K562 (cell line): Measurements from ENCODE around the gene UBE2D3. TPM values are rescaled to one million over a fixed set of nuclear protein-coding genes. Genes with fewer than 3 reads are reported as not detected.

Source experiments
- BACH1 ChIP-seq: fragments of 200-800 bp; sonication (Bioruptor generic); IDR thresholded peaks from 2 replicates; pipeline ENCODE4 v1.6.1; 2016; ENCODE audit warnings: missing genetic modification characterization, missing compliant biosample characterization
- E2F3 ChIP-seq: fragments of 250-450 bp; sonication (Bioruptor Pico); IDR thresholded peaks from 2 replicates; pipeline ENCODE4 v1.4.0; 2020; ENCODE audit warnings: mild to moderate bottlenecking
- ELF4 ChIP-seq: fragments of 450-650 bp; formaldehyde crosslinking; IDR thresholded peaks from 2 replicates; pipeline ENCODE4 v1.4.0; 2022; ENCODE audit warnings: missing genetic modification characterization
- ETS1 ChIP-seq: conservative IDR thresholded peaks from 2 replicates; pipeline ENCODE4 v1.6.1; 2011; ENCODE audit warnings: low read depth, mild to moderate bottlenecking, low read length; ENCODE audit not compliant: control insufficient read depth
- FOXP4 ChIP-seq: sonication (generic); formaldehyde crosslinking; IDR thresholded peaks from 2 replicates; pipeline ENCODE4 v1.8.0; 2022; ENCODE audit warnings: mild to moderate bottlenecking, missing genetic modification reagents, borderline replicate concordance
- RBM15 ChIP-seq: fragments of 200-400 bp; formaldehyde crosslinking; IDR thresholded peaks from 2 replicates; pipeline ENCODE4 v1.6.1; 2018; ENCODE audit warnings: mild to moderate bottlenecking, low read length, moderate library complexity; ENCODE audit not compliant: insufficient read depth
- SETDB1 ChIP-seq: IDR thresholded peaks from one replicate; pipeline ENCODE4 v1.6.1; 2012; ENCODE audit warnings: low read length, control low read depth, inconsistent platforms
- TFAP4 ChIP-seq: sonication (generic); formaldehyde crosslinking; IDR thresholded peaks from 2 replicates; pipeline ENCODE4 v1.8.0; 2022; ENCODE audit warnings: missing genetic modification reagents, mild to moderate bottlenecking, moderate library complexity, borderline replicate concordance
- YY1 ChIP-seq, 3 experiments: IDR thresholded peaks; 2 replicates each; pipeline ENCODE4 v1.6.1; 2011; ENCODE audit warnings: low read length in 2 of 3, mild to moderate bottlenecking in 2 of 3, moderate library complexity in 2 of 3, borderline replicate concordance in 1 of 3, control low read depth in 1 of 3, low read depth in 1 of 3; ENCODE audit not compliant: insufficient read depth in 3 of 3, insufficient replicate concordance in 2 of 3, control insufficient read depth in 1 of 3, insufficient read length in 1 of 3; ENCODE audit errors: extremely low read depth in 1 of 3
- ZBTB26 ChIP-seq: fragments of 450-650 bp; formaldehyde crosslinking; IDR thresholded peaks from 2 replicates; pipeline ENCODE4 v1.4.0; 2022; ENCODE audit warnings: missing genetic modification characterization
- ZBTB33 ChIP-seq: sonication (generic); formaldehyde crosslinking; IDR thresholded peaks from 2 replicates; pipeline ENCODE4 v1.8.1; 2023; ENCODE audit warnings: mild to moderate bottlenecking, missing genetic modification reagents
- ZC3H8 ChIP-seq: fragments of 450-650 bp; IDR thresholded peaks from 2 replicates; pipeline ENCODE4 v1.6.1; 2017
- ZNF217 ChIP-seq: sonication (generic); formaldehyde crosslinking; IDR thresholded peaks from 2 replicates; pipeline ENCODE4 v1.8.0; 2022; ENCODE audit warnings: mild to moderate bottlenecking, missing genetic modification reagents
- polyA plus RNA-seq, 8 experiments: library from polyadenylated mRNA; depleted of rRNA in 4 of 8; stranded (reverse) in 5 of 8; unstranded in 3 of 8; fragments of >200 nt; fragmentation: Nextera tagmentation in 2 of 8; fragmentation: Illumina TruSeq in 1 of 8; extraction: Ambion mirVana in 2 of 8; extraction: Trizol in 1 of 8; gene quantifications; 2 replicates each; pipeline versions ENCODE4 v1.2.1 to v1.2.3, GENCODE V29; 2011 to 2014; ENCODE audit warnings: inconsistent platforms in 1 of 8, missing spikeins in 1 of 8
- total RNA-seq, 7 experiments: library from RNA; depleted of rRNA in 6 of 7; stranded (reverse); fragments of >200 nt in 6 of 7; fragmentation: Illumina TruSeq in 2 of 7; extraction: Trizol in 2 of 7; gene quantifications; 2 replicates each; pipeline versions ENCODE4 v1.2.1 to v1.2.3, GENCODE V29; 2011 to 2021; ENCODE audit warnings: low replicate concordance in 1 of 7
- TF ChIP-seq, protein P1 (sequence below): IDR thresholded peaks from 2 replicates; pipeline ENCODE4 v1.6.1; 2011; ENCODE audit warnings: borderline replicate concordance, low read depth, mild to moderate bottlenecking, moderate library complexity, low read length; ENCODE audit not compliant: insufficient read depth, poor library complexity, severe bottlenecking

UBE2D3 gene
- total and polyA plus RNA-seq, 9 of the 15 experiments (the other 6 are each of a cell fraction or from before 2014, with no cell fraction given), result 191 to 618 (median 292) TPM

- no peak; the same call in 1 of the 2 replicates for TF ChIP-seq ZBTB33 (CRISPR knock-in tag)
- peak; percentile 53; the same call in 1 of the 2 replicates for TF ChIP-seq E2F3
- TF ChIP-seq ZNF217, result no peak
- TF ChIP-seq ELF4 (CRISPR knock-in tag), result no peak
- no peak for TF ChIP-seq SETDB1
- TF ChIP-seq FOXP4, result peak; percentile 67; the same call in 1 of the 2 replicates
- TF ChIP-seq, protein P1, sequence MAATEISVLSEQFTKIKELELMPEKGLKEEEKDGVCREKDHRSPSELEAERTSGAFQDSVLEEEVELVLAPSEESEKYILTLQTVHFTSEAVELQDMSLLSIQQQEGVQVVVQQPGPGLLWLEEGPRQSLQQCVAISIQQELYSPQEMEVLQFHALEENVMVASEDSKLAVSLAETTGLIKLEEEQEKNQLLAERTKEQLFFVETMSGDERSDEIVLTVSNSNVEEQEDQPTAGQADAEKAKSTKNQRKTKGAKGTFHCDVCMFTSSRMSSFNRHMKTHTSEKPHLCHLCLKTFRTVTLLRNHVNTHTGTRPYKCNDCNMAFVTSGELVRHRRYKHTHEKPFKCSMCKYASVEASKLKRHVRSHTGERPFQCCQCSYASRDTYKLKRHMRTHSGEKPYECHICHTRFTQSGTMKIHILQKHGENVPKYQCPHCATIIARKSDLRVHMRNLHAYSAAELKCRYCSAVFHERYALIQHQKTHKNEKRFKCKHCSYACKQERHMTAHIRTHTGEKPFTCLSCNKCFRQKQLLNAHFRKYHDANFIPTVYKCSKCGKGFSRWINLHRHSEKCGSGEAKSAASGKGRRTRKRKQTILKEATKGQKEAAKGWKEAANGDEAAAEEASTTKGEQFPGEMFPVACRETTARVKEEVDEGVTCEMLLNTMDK, result no peak
- no peak for TF ChIP-seq ZC3H8
- TF ChIP-seq BACH1 (tag), result 0 out of 2 replicates have a peak, but pooled peaks have one; percentile 15
- TF ChIP-seq TFAP4, result peak; percentile 66; the same call in 1 of the 2 replicates
- TF ChIP-seq YY1 (IDR thresholded peaks at IDR 0.05; ENCODE audit: borderline replicate concordance in 1 of 3, control insufficient read depth in 1 of 3, extremely low read depth in 1 of 3, insufficient read depth in 3 of 3, insufficient read length in 1 of 3, insufficient replicate concordance in 2 of 3, low read depth in 1 of 3, low read length in 2 of 3), result peak in 1 of 3 experiments; percentile 29
- peak; percentile 68 for TF ChIP-seq ETS1
- TF ChIP-seq RBM15, result no peak
- no peak for TF ChIP-seq ZBTB26 (CRISPR knock-in tag)
These were observed 534 bp upstream of the UBE2D3 start (continued) for GRCh38 chr4:102827674-102828496.
